HepG2 (cell line): Measurements from ENCODE around the gene PKP1. TPM values are rescaled to one million over a fixed set of nuclear protein-coding genes. Genes with fewer than 3 reads are reported as not detected.

Source experiments
- ATAC-seq: fragments of 200-7000 bp; cut with Tn5 transposase; 3 replicates; pipeline ENCODE4 v1.9.1; 2020; ENCODE audit warnings: mild to moderate bottlenecking, moderate library complexity
- BruUV-seq: library from RNA; stranded (reverse); fragments of 400-500 nt; replicated peaks from 2 replicates; lab custom pipeline; 2021; lab: Mats Ljungman, UMichigan
- CTCF ChIA-PET: fragments of 300-600 bp; formaldehyde crosslinking; extraction: SDS; loops from one replicate; lab custom pipeline; 2021; ENCODE audit warnings: low total read pairs, inconsistent platforms, low intra/inter-chr PET ratio; lab: Yijun Ruan, JAX
- POLR2A ChIA-PET: fragments of 350-600 bp; sonication (Branson Sonifier 250); formaldehyde crosslinking; loops from one replicate; lab custom pipeline; 2020; ENCODE audit warnings: antibody characterized with exemption, inconsistent platforms; lab: Yijun Ruan, JAX
- DNase-seq: peaks from one replicate; pipeline ENCODE4 v3.0.0-alpha.2; 2015; ENCODE audit warnings: low spot score
- FAIRE-seq: peaks from 3 replicates; lab custom pipeline; 2011; peaks lifted over from hg19 to GRCh38; lab: Jason Lieb, UNC
- H2AFZ ChIP-seq: one replicate; pipeline ENCODE4 v1.6.1; 2011; ENCODE audit warnings: low read length, inconsistent platforms
- H3K27ac ChIP-seq: fragments of 300-600 bp; 3 replicates; pipeline ENCODE4 v1.8.0; 2011; ENCODE audit warnings: mixed run types, mild to moderate bottlenecking, mixed read lengths, low read length, inconsistent platforms; ENCODE audit not compliant: insufficient read depth; ENCODE audit errors: extremely low read length
- H3K27me3 ChIP-seq, 2 experiments: fragments of 200-600 bp in 1 of 2; 2 replicates in 1 of 2; 3 replicates in 1 of 2; pipeline versions ENCODE4 v1.6.0 to v1.8.0; 2011; ENCODE audit warnings: low read length in 2 of 2, mild to moderate bottlenecking in 2 of 2, moderate library complexity in 2 of 2, inconsistent platforms in 1 of 2; ENCODE audit not compliant: insufficient read depth in 2 of 2, control insufficient read depth in 1 of 2
- H3K36me3 ChIP-seq, 2 experiments: fragments of 200-600 bp in 1 of 2; replicated peaks in 1 of 2; 2 replicates in 1 of 2; 3 replicates in 1 of 2; pipeline versions ENCODE4 v1.5.1 to v1.8.0; 2011; ENCODE audit warnings: low read length in 2 of 2, inconsistent platforms in 1 of 2; ENCODE audit not compliant: insufficient read depth in 2 of 2, control insufficient read depth in 1 of 2
- H3K4me1 ChIP-seq: 2 replicates; pipeline ENCODE4 v1.5.1; 2012; ENCODE audit warnings: low read length, inconsistent platforms; ENCODE audit not compliant: insufficient read depth
- H3K4me2 ChIP-seq: 2 replicates; pipeline ENCODE4 v1.6.0; 2011; ENCODE audit warnings: low read depth, low read length, inconsistent platforms
- H3K4me3 ChIP-seq, 3 experiments: fragments of 200-600 bp in 1 of 3; sonication (generic), shearing (Covaris generic) in 1 of 3; replicated peaks in 1 of 3; 2 replicates each; pipeline ENCODE4 v1.5.1; 2011 to 2016; ENCODE audit warnings: low read length in 3 of 3, inconsistent platforms in 2 of 3, low read depth in 2 of 3, mild to moderate bottlenecking in 2 of 3, control low read depth in 1 of 3, mixed read lengths in 1 of 3; ENCODE audit not compliant: insufficient read depth in 1 of 3
- H3K79me2 ChIP-seq: one replicate; pipeline ENCODE4 v1.6.1; 2011; ENCODE audit warnings: low read length, inconsistent platforms; ENCODE audit not compliant: insufficient read depth
- H3K9ac ChIP-seq: 2 replicates; pipeline ENCODE4 v1.6.0; 2011; ENCODE audit warnings: mild to moderate bottlenecking, low read depth, low read length, inconsistent platforms; ENCODE audit not compliant: insufficient read depth
- H3K9me3 ChIP-seq: 2 replicates; pipeline ENCODE4 v1.5.1; 2012; ENCODE audit warnings: mild to moderate bottlenecking, low read length
- H4K20me1 ChIP-seq: 2 replicates; pipeline ENCODE4 v1.6.0; 2011; ENCODE audit warnings: inconsistent platforms, mild to moderate bottlenecking, low read length, moderate library complexity; ENCODE audit not compliant: insufficient read depth
- ATRX ChIP-seq: sonication (generic); formaldehyde crosslinking; IDR thresholded peaks from 2 replicates; pipeline ENCODE4 v1.4.0; 2020; ENCODE audit warnings: missing genetic modification reagents, borderline replicate concordance
- BCL6 ChIP-seq: IDR thresholded peaks from 2 replicates; pipeline ENCODE4 v1.6.1; 2016; ENCODE audit warnings: missing genetic modification reagents, missing compliant biosample characterization
- DNMT1 ChIP-seq: sonication (generic); formaldehyde crosslinking; IDR thresholded peaks from 2 replicates; pipeline ENCODE4 v1.5.1; 2020; ENCODE audit warnings: mild to moderate bottlenecking, missing genetic modification reagents
- DNMT3B ChIP-seq: conservative IDR thresholded peaks from 2 replicates; pipeline ENCODE4 v1.6.1; 2016; ENCODE audit warnings: missing biosample characterization, control low read depth
- ETS1 ChIP-seq: sonication (generic); formaldehyde crosslinking; IDR thresholded peaks from 2 replicates; pipeline ENCODE4 v1.4.0; 2020; ENCODE audit warnings: missing genetic modification reagents
- KMT2A ChIP-seq: sonication (generic); formaldehyde crosslinking; IDR thresholded peaks from 2 replicates; pipeline ENCODE4 v1.4.0; 2020; ENCODE audit warnings: missing genetic modification reagents
- MTA3 ChIP-seq: sonication (generic); formaldehyde crosslinking; IDR thresholded peaks from 2 replicates; pipeline ENCODE4 v1.4.0; 2020; ENCODE audit warnings: missing genetic modification reagents
- NFIC ChIP-seq: IDR thresholded peaks from 2 replicates; pipeline ENCODE4 v1.6.1; 2012; ENCODE audit warnings: mild to moderate bottlenecking, low read length, inconsistent platforms
- ZBTB43 ChIP-seq: sonication (generic); formaldehyde crosslinking; conservative IDR thresholded peaks from 2 replicates; pipeline ENCODE4 v1.4.0; 2020; ENCODE audit warnings: missing genetic modification reagents
- ZNF446 ChIP-seq: sonication (generic); formaldehyde crosslinking; IDR thresholded peaks from 2 replicates; pipeline ENCODE4 v1.5.0; 2020; ENCODE audit warnings: mild to moderate bottlenecking, missing genetic modification reagents
- ZNF550 ChIP-seq: sonication (generic); formaldehyde crosslinking; IDR thresholded peaks from 2 replicates; pipeline ENCODE4 v1.4.0; 2020; ENCODE audit warnings: mild to moderate bottlenecking, missing genetic modification reagents, borderline replicate concordance
- ZNF570 ChIP-seq: sonication (generic); formaldehyde crosslinking; IDR thresholded peaks from 2 replicates; pipeline ENCODE4 v1.4.0; 2020; ENCODE audit warnings: mild to moderate bottlenecking, missing genetic modification reagents, borderline replicate concordance
- ZNF652 ChIP-seq: IDR thresholded peaks from 2 replicates; pipeline ENCODE4 v1.6.1; 2016; ENCODE audit warnings: low read depth, borderline replicate concordance
- ZNF749 ChIP-seq: sonication (generic); formaldehyde crosslinking; IDR thresholded peaks from 2 replicates; pipeline ENCODE4 v1.8.0; 2022; ENCODE audit warnings: mild to moderate bottlenecking, missing genetic modification reagents, moderate library complexity, borderline replicate concordance
- ZNF776 ChIP-seq: sonication (generic); formaldehyde crosslinking; IDR thresholded peaks from 2 replicates; pipeline ENCODE4 v1.4.0; 2020; ENCODE audit warnings: mild to moderate bottlenecking, missing genetic modification reagents
- ZNF792 ChIP-seq: IDR thresholded peaks from 2 replicates; pipeline ENCODE4 v1.6.1; 2016
- ZNF841 ChIP-seq: sonication (generic); formaldehyde crosslinking; IDR thresholded peaks from 2 replicates; pipeline ENCODE4 v1.8.1; 2023; ENCODE audit warnings: missing genetic modification reagents, borderline replicate concordance
- ZUFSP ChIP-seq: sonication (generic); formaldehyde crosslinking; IDR thresholded peaks from 2 replicates; pipeline ENCODE4 v1.9.0; 2021; ENCODE audit warnings: missing genetic modification reagents, mild to moderate bottlenecking, borderline replicate concordance
- WGBS: methylation state at CpG from one replicate; pipeline ENCODE4 v1.1.6; 2017; ENCODE audit warnings: low lambda C conversion rate; 5-methylcytosine and 5-hydroxymethylcytosine counted together
- in situ Hi-C: cut with HindIII; loops from 2 replicates; pipeline ENCODE4 v1.10.0; 2017; ENCODE audit warnings: low pct_unique_long_range_greater_than_20kb; ENCODE audit not compliant: extremely low pct_ligation_motif_present
- intact Hi-C: fragments of 100-400 bp; cut with micrococcal nuclease; formaldehyde crosslinking; loops from one replicate; pipeline ENCODE4 v1.10.0; 2022; ENCODE audit not compliant: unreplicated experiment
- polyA plus RNA-seq, 8 experiments: library from polyadenylated mRNA; depleted of rRNA in 3 of 8; stranded (reverse) in 7 of 8; unstranded in 1 of 8; fragments of >200 nt; fragmentation: Illumina TruSeq in 4 of 8; extraction: Trizol in 4 of 8; gene quantifications; 2 replicates each; pipeline versions ENCODE4 v1.2.1 to v1.2.3, GENCODE V29; 2011 to 2016; ENCODE audit warnings: low read depth in 4 of 8, missing spikeins in 1 of 8, mixed read lengths in 1 of 8; ENCODE audit not compliant: insufficient read depth in 1 of 8
- total RNA-seq, 5 experiments: library from RNA; depleted of rRNA; stranded (reverse); fragments of >200 nt; fragmentation: Illumina TruSeq; extraction: Trizol; gene quantifications; 2 replicates each; pipeline ENCODE4 v1.2.3, GENCODE V29; 2016; ENCODE audit warnings: low read depth in 1 of 5
- TF ChIP-seq, protein P1 (sequence below): sonication (generic); formaldehyde crosslinking; conservative IDR thresholded peaks from 2 replicates; pipeline ENCODE4 v1.8.0; 2022; ENCODE audit warnings: low read depth, missing genetic modification reagents
- TF ChIP-seq, protein P2 (sequence below): sonication (generic); formaldehyde crosslinking; IDR thresholded peaks from 2 replicates; pipeline ENCODE4 v1.4.0; 2020; ENCODE audit warnings: low read depth, mild to moderate bottlenecking, missing genetic modification reagents

PKP1 gene
- total and polyA plus RNA-seq, 2 of the 13 experiments (the other 11 are each of a cell fraction or from before 2014, with no cell fraction given), result not detected

DNA sequence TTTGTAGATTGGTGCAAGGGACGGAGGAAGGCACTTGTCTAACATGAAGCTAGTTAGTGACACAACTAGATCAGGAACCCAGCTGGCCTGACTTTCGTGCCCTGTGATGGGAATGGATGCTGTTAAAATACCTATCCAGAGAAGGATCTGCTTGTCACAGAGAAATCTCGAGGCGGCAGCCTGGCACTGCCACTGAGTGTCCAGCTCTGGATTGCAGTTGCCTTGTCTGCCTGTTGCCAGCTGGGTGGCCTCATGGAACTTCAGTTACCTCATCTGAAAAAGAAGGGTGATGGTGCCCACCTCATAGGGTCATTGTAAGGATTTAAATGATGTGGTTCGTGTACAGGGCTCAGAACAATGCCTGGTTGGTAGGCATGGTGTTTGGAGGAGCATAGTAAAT, 2.4 kb upstream of the PKP1 start:
- no peak overlapping the region for H3K9ac ChIP-seq
- DNase-seq (no peak), ATAC-seq (no peak), FAIRE-seq (no peak)
- intact Hi-C loops (no loop called here), in situ Hi-C loops (no loop called here)
- no peak overlapping the region for H3K4me2 ChIP-seq
- ChIA-PET POLR2A (no interaction called here), CTCF (no interaction called here)
- no peaks in the 10 kb centered on the region for H4K20me1 ChIP-seq
- no peaks in the 10 kb centered on the region for H3K79me2 ChIP-seq
- no peak overlapping the region for H3K27ac ChIP-seq
- peaks cover 7 to 68% of the 10 kb centered on the region in 2 experiments; a peak in 4 of 5 replicates for H3K27me3 ChIP-seq
- no peaks in the 10 kb centered on the region for H3K36me3 ChIP-seq
- 23% methylated on average over 5 of the region's 5 CpGs for WGBS
- no peak overlapping the region for H2AFZ ChIP-seq
- no peak for TF ChIP-seq BCL6 (CRISPR knock-in tag)
- no peak for TF ChIP-seq DNMT3B (CRISPR knock-in tag)
- TF ChIP-seq NFIC, result no peak
- TF ChIP-seq ETS1 (CRISPR knock-in tag), result no peak
- TF ChIP-seq DNMT1 (CRISPR knock-in tag), result no peak
- TF ChIP-seq ATRX (CRISPR knock-in tag), result no peak
- TF ChIP-seq ZNF570, result no peak
- TF ChIP-seq ZNF749, result no peak
- TF ChIP-seq ZUFSP, result no peak
- TF ChIP-seq ZNF776, result no peak
- no peak for TF ChIP-seq ZBTB43
- no peak for TF ChIP-seq ZNF550 (CRISPR knock-in tag)
- TF ChIP-seq ZNF841, result no peak
- no peak for TF ChIP-seq ZNF446
- TF ChIP-seq KMT2A (CRISPR knock-in tag), result no peak
- TF ChIP-seq, protein P1, sequence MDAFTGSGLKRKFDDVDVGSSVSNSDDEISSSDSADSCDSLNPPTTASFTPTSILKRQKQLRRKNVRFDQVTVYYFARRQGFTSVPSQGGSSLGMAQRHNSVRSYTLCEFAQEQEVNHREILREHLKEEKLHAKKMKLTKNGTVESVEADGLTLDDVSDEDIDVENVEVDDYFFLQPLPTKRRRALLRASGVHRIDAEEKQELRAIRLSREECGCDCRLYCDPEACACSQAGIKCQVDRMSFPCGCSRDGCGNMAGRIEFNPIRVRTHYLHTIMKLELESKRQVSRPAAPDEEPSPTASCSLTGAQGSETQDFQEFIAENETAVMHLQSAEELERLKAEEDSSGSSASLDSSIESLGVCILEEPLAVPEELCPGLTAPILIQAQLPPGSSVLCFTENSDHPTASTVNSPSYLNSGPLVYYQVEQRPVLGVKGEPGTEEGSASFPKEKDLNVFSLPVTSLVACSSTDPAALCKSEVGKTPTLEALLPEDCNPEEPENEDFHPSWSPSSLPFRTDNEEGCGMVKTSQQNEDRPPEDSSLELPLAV (CRISPR knock-in tag), result no peak
- no peak for TF ChIP-seq MTA3
- TF ChIP-seq, protein P2, sequence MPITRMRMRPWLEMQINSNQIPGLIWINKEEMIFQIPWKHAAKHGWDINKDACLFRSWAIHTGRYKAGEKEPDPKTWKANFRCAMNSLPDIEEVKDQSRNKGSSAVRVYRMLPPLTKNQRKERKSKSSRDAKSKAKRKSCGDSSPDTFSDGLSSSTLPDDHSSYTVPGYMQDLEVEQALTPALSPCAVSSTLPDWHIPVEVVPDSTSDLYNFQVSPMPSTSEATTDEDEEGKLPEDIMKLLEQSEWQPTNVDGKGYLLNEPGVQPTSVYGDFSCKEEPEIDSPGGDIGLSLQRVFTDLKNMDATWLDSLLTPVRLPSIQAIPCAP (CRISPR knock-in tag), result no peak
- no peak for TF ChIP-seq ZNF652 (CRISPR knock-in tag)
- no peak for TF ChIP-seq ZNF792 (CRISPR knock-in tag)
- H3K9me3 ChIP-seq, result no peaks in the 10 kb centered on the region
- no TSS peak for BruUV-seq
- H3K4me1 ChIP-seq, result no peaks in the 10 kb centered on the region
- H3K4me3 ChIP-seq, result no peak overlapping the region
